HL-60 (cell line): Measurements from ENCODE around the gene ANKS1B.

ENCODE experiments used
- DNase-seq, 2 experiments: peaks; one replicate each; pipeline ENCODE4 v3.0.0-alpha.2; 2010 to 2020; ENCODE audit warnings: low read depth in 1 of 2, low spot score in 1 of 2
- H3K27ac ChIP-seq: fragments of 250-450 bp; sonication (Bioruptor Pico); replicated peaks from 2 replicates; pipeline ENCODE4 v1.5.1; 2020; ENCODE audit warnings: mild to moderate bottlenecking, moderate library complexity
- H3K27me3 ChIP-seq: fragments of 250-450 bp; sonication (Bioruptor Pico); 2 replicates; pipeline ENCODE4 v1.5.1; 2021; ENCODE audit warnings: mild to moderate bottlenecking, moderate library complexity; ENCODE audit not compliant: insufficient read depth, poor library complexity, severe bottlenecking
- H3K4me3 ChIP-seq: replicated peaks from 2 replicates; pipeline ENCODE4 v1.5.1; 2011; ENCODE audit warnings: mild to moderate bottlenecking, control low read depth, low read length; ENCODE audit not compliant: insufficient read depth
- CTCF ChIP-seq: IDR thresholded peaks from one replicate; pipeline ENCODE4 v1.5.1; 2011; ENCODE audit warnings: low read length, control low read depth, inconsistent platforms; ENCODE audit not compliant: insufficient read depth
- GABPA ChIP-seq: IDR thresholded peaks from 2 replicates; pipeline ENCODE4 v1.6.1; 2012; ENCODE audit warnings: low read depth
- POLR2AphosphoS5 ChIP-seq: IDR thresholded peaks from 2 replicates; pipeline ENCODE4 v1.6.1; 2012; ENCODE audit warnings: low read depth
- REST ChIP-seq: IDR thresholded peaks from 2 replicates; pipeline ENCODE4 v1.6.1; 2012; ENCODE audit warnings: low read depth; ENCODE audit not compliant: insufficient replicate concordance
- SPI1 ChIP-seq: IDR thresholded peaks from 2 replicates; pipeline ENCODE4 v1.6.1; 2012; ENCODE audit warnings: low read depth, mild to moderate bottlenecking, borderline replicate concordance

ANKS1B gene

GRCh38 chr12:99974146-99974545 is 10.6 kb downstream of the ANKS1B start:
- no peak for TF ChIP-seq GABPA
- TF ChIP-seq POLR2AphosphoS5: no peak
- TF ChIP-seq SPI1: no peak
- TF ChIP-seq CTCF: no peak
- TF ChIP-seq REST: no peak
- no peaks in the 10 kb centered on the region for H3K27me3 ChIP-seq
- no peak overlapping the region for H3K4me3 ChIP-seq
- no peak overlapping the region for H3K27ac ChIP-seq
- no peak for DNase-seq

GRCh38 chr12:99966429-99966828 is 18.3 kb downstream of the ANKS1B start:
- no peak for DNase-seq
- H3K27me3 ChIP-seq: no peaks in the 10 kb centered on the region
- no peak overlapping the region for H3K27ac ChIP-seq
- no peak for TF ChIP-seq REST
- no peak for TF ChIP-seq POLR2AphosphoS5
- TF ChIP-seq CTCF: no peak
- no peak for TF ChIP-seq SPI1
- no peak for TF ChIP-seq GABPA
- H3K4me3 ChIP-seq: no peak overlapping the region

GRCh38 chr12:99960311-99960710 is 24.4 kb downstream of the ANKS1B start:
- Histone ChIP-seq H3K27ac (no peak overlapping the region), H3K4me3 (no peak overlapping the region), H3K27me3 (no peaks in the 10 kb centered on the region)
- DNase-seq: no peak
- TF ChIP-seq REST: no peak
- TF ChIP-seq GABPA: no peak
- no peak for TF ChIP-seq CTCF
- TF ChIP-seq SPI1: no peak
- no peak for TF ChIP-seq POLR2AphosphoS5
